GM23248 (cell line): ENCODE results near the gene KLK5. TPM values are rescaled to one million over a fixed set of nuclear protein-coding genes. Genes with fewer than 3 reads are reported as not detected.

Source experiments
- DNase-seq: peaks from one replicate; pipeline ENCODE4 v3.0.0-alpha.2; 2015
- H2AFZ ChIP-seq: fragments of 200-600 bp; sonication (generic); 2 replicates; pipeline ENCODE4 v1.6.1; 2016; ENCODE audit warnings: antibody characterized with exemption
- H3F3A ChIP-seq: fragments of 200-600 bp; sonication (generic); 2 replicates; pipeline ENCODE4 v1.6.1; 2016; ENCODE audit warnings: mild to moderate bottlenecking, antibody characterized with exemption, mixed run types; ENCODE audit not compliant: insufficient read depth
- H3K27ac ChIP-seq: fragments of 200-600 bp; sonication (generic); 2 replicates; pipeline ENCODE4 v1.5.1; 2016; ENCODE audit warnings: mild to moderate bottlenecking
- H3K27me3 ChIP-seq: fragments of 200-600 bp; sonication (generic); replicated peaks from 2 replicates; pipeline ENCODE4 v1.6.1; 2016; ENCODE audit warnings: mild to moderate bottlenecking; ENCODE audit not compliant: insufficient read depth
- H3K36me3 ChIP-seq: fragments of 200-600 bp; sonication (generic); 2 replicates; pipeline ENCODE4 v1.6.1; 2016; ENCODE audit warnings: low read depth, mild to moderate bottlenecking
- H3K4me1 ChIP-seq: fragments of 200-600 bp; sonication (generic); 2 replicates; pipeline ENCODE4 v1.6.1; 2016; ENCODE audit warnings: mild to moderate bottlenecking; ENCODE audit not compliant: insufficient read depth
- H3K4me2 ChIP-seq: fragments of 200-600 bp; sonication (generic); one replicate; pipeline ENCODE4 v1.6.1; 2016; ENCODE audit warnings: mild to moderate bottlenecking; ENCODE audit not compliant: unreplicated experiment
- H3K4me3 ChIP-seq: fragments of 200-600 bp; sonication (generic); 2 replicates; pipeline ENCODE4 v1.5.1; 2016; ENCODE audit warnings: mild to moderate bottlenecking
- H3K79me2 ChIP-seq: fragments of 200-600 bp; sonication (generic); 2 replicates; pipeline ENCODE4 v1.6.1; 2016; ENCODE audit warnings: mild to moderate bottlenecking; ENCODE audit not compliant: insufficient read depth
- H3K9ac ChIP-seq: fragments of 200-600 bp; sonication (generic); 2 replicates; pipeline ENCODE4 v1.6.1; 2016; ENCODE audit warnings: mild to moderate bottlenecking
- H3K9me2 ChIP-seq: fragments of 200-600 bp; sonication (generic); 2 replicates; pipeline ENCODE4 v1.6.1; 2016; ENCODE audit warnings: mixed run types, mild to moderate bottlenecking, moderate library complexity; ENCODE audit not compliant: insufficient read depth
- H3K9me3 ChIP-seq: fragments of 200-600 bp; sonication (generic); one replicate; pipeline ENCODE4 v1.6.1; 2017; ENCODE audit warnings: low read depth
- H4K20me1 ChIP-seq: fragments of 200-600 bp; sonication (generic); 2 replicates; pipeline ENCODE4 v1.6.0; 2016; ENCODE audit not compliant: insufficient read depth
- EZH2 ChIP-seq: fragments of 200-600 bp; sonication (generic); IDR thresholded peaks from 2 replicates; pipeline ENCODE4 v1.6.1; 2018; ENCODE audit warnings: antibody characterized with exemption, mild to moderate bottlenecking; ENCODE audit not compliant: insufficient read depth, poor library complexity, severe bottlenecking
- EZH2phosphoT487 ChIP-seq: fragments of 200-600 bp; sonication (generic); IDR thresholded peaks from 2 replicates; pipeline ENCODE4 v1.6.1; 2018; ENCODE audit warnings: antibody characterized with exemption, moderate library complexity, mild to moderate bottlenecking, low read depth; ENCODE audit not compliant: insufficient read depth
- WGBS, 2 experiments: methylation state at CpG; one replicate each; pipeline ENCODE4 v1.1.6; 2015 to 2017; ENCODE audit warnings: low lambda C conversion rate in 2 of 2, low coverage in 1 of 2; ENCODE audit errors: missing lambda C conversion rate in 2 of 2; 5-methylcytosine and 5-hydroxymethylcytosine counted together
- in situ Hi-C: fragments of 300-500 bp; cut with MboI; formaldehyde crosslinking; loops from 2 replicates; pipeline ENCODE4 v1.15.0; 2020
- polyA plus RNA-seq: library from polyadenylated mRNA; unstranded; fragments of >200 nt; fragmentation: Nextera tagmentation; extraction: Ambion mirVana; gene quantifications from 2 replicates; pipeline ENCODE4 v1.2.1, GENCODE V29; 2016
- total RNA-seq: library from RNA; depleted of rRNA; stranded (reverse); fragments of >200 nt; shearing (Covaris generic); gene quantifications from 2 replicates; pipeline ENCODE4 v1.2.3, GENCODE V29; 2014

KLK5 gene
- total and polyA plus RNA-seq, 2 experiments from 2014 or later, result not detected

DNA sequence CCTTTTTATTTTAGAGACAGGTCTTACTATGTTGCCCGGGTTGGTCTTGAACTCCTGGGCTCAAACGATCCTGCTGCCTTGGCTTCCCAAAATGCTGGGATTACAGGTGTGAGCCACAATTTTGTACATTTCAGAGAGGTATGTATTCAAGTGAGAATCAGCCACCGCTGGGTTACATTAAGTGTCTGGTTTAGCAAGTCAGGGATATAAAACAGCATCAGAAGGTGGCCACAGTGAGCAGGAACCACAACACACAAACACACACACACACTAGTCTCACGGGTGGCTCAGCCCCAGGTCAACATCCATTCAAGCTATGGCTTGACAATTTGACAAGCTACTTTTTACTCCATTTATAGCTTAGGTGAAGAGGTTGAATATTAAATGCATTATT, 20.2 kb downstream of the KLK5 start:
- Histone ChIP-seq H3K9me3 (no peaks in the 10 kb centered on the region), H3K79me2 (no peaks in the 10 kb centered on the region), H2AFZ (no peak overlapping the region), H3K4me3 (no peak overlapping the region), H4K20me1 (no peaks in the 10 kb centered on the region), H3F3A (no peaks in the 10 kb centered on the region), H3K4me2 (no peak overlapping the region), H3K27ac (no peak overlapping the region), H3K4me1 (no peaks in the 10 kb centered on the region), H3K36me3 (no peaks in the 10 kb centered on the region), H3K27me3 (peaks cover 18% of the 10 kb centered on the region), H3K9ac (no peak overlapping the region), H3K9me2 (no peaks in the 10 kb centered on the region)
- WGBS, 2 experiments, result 22 to 38% methylated on average over 4 of the region's 4 CpGs
- in situ Hi-C loops, result no loop called here
- no peak for DNase-seq
- no peak for TF ChIP-seq EZH2phosphoT487
- no peak for TF ChIP-seq EZH2

DNA sequence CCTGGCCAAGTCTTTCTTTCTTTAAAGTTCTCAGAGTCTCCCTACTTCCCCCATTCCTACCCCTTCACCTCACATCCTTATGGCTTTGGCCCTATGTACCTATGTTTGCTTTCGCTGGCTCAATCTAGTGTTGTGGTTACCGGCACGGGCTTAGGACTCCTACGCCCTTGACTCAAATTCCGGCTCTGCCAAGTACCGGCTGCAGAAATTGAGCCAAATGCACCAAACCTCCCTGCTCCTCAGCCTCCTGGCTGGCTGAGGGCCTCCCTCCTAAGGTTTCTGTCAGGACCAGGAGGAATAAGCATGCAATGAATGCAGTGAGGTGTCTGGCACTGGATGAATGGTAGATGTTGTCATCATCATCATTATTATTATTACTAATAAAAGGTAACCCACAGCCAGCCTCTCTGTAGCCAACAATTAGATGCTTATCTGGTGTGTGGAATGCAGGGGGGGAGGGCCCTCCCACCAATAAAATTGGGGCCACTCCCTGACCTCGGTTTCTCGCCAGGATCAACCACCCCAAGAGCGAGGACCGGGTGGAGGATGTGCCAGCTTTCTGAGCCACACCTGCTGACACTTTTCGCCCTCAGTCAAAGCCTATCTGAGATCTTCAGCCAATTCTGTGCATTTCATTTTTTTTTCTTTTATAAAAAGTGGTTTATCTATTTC, 20.7 kb downstream of the KLK5 start:
- WGBS, 2 experiments, result 73 to 76% methylated on average over 11 of the region's 11 CpGs
- in situ Hi-C loops, result no loop called here
- peaks cover 19% of the 10 kb centered on the region for H3K27me3 ChIP-seq
- H4K20me1 ChIP-seq, result no peaks in the 10 kb centered on the region
- no peaks in the 10 kb centered on the region for H3K9me2 ChIP-seq
- no peak overlapping the region for H3K4me2 ChIP-seq
- H3K4me1 ChIP-seq, result no peaks in the 10 kb centered on the region
- no peaks in the 10 kb centered on the region for H3K36me3 ChIP-seq
- no peak overlapping the region for H2AFZ ChIP-seq
- no peak overlapping the region for H3K4me3 ChIP-seq
- no peaks in the 10 kb centered on the region for H3K79me2 ChIP-seq
- no peak for TF ChIP-seq EZH2
- no peak for TF ChIP-seq EZH2phosphoT487
- DNase-seq, result no peak
- H3K27ac ChIP-seq, result no peak overlapping the region
- no peaks in the 10 kb centered on the region for H3F3A ChIP-seq
- no peak overlapping the region for H3K9ac ChIP-seq
- no peaks in the 10 kb centered on the region for H3K9me3 ChIP-seq

DNA sequence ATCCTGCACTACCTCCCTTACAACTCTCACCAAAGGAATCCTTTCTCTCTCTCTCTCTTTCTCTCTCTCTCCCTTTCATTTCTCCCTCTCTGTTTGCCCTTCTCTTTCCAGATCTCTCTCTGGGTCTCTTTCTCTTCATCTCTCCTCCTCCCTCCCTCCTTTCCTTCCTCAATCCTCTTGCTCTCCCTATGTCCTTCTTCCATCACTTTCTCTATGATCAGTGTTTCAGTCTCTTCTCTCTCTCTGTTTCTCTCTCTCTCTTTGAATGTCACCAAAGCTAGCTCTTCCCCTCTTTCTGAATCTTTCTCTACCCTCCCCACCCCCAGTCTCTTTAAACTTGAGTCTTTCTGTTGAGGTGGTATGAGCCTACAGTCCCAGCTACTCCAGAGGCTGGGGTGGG, 21.8 kb downstream of the KLK5 start:
- Histone ChIP-seq H3K9me3 (no peaks in the 10 kb centered on the region), H3K4me1 (no peaks in the 10 kb centered on the region), H3K27ac (no peak overlapping the region), H3K4me3 (no peak overlapping the region), H3K79me2 (no peaks in the 10 kb centered on the region), H3K4me2 (no peak overlapping the region), H3F3A (no peaks in the 10 kb centered on the region), H3K27me3 (peaks cover 19% of the 10 kb centered on the region), H3K36me3 (no peaks in the 10 kb centered on the region), H2AFZ (no peak overlapping the region), H3K9ac (no peak overlapping the region), H3K9me2 (no peaks in the 10 kb centered on the region), H4K20me1 (no peaks in the 10 kb centered on the region)
- no peak for DNase-seq
- TF ChIP-seq EZH2phosphoT487 (no peak), EZH2 (no peak)
- in situ Hi-C loops, result no loop called here

GRCh38 chr19:50928831-50929230, 24.0 kb downstream of the KLK5 start:
- no peaks in the 10 kb centered on the region for H4K20me1 ChIP-seq
- H3K4me1 ChIP-seq, result no peaks in the 10 kb centered on the region
- H3K4me2 ChIP-seq, result no peak overlapping the region
- no peaks in the 10 kb centered on the region for H3K9me2 ChIP-seq
- no peak overlapping the region for H3K4me3 ChIP-seq
- H3K27ac ChIP-seq, result no peak overlapping the region
- H3K36me3 ChIP-seq, result no peaks in the 10 kb centered on the region
- no peak overlapping the region for H3K9ac ChIP-seq
- 10 to 21% methylated on average over 5 of the region's 5 CpGs for WGBS, 2 experiments
- in situ Hi-C loops, result no loop called here
- no peak overlapping the region for H2AFZ ChIP-seq
- no peak for DNase-seq
- TF ChIP-seq EZH2 (no peak), EZH2phosphoT487 (no peak)
- H3K27me3 ChIP-seq, result peaks cover 29% of the 10 kb centered on the region
- H3K79me2 ChIP-seq, result no peaks in the 10 kb centered on the region
- H3F3A ChIP-seq, result no peaks in the 10 kb centered on the region
- H3K9me3 ChIP-seq, result no peaks in the 10 kb centered on the region

- in situ Hi-C loops, result no loop called here
- peaks cover 29% of the 10 kb centered on the region for H3K27me3 ChIP-seq
- 71 to 74% methylated on average over 11 of the region's 11 CpGs for WGBS, 2 experiments
Measured at GRCh38 chr19:50926144-50926543, 26.7 kb downstream of the KLK5 start.

More at GRCh38 chr19:50926144-50926543, 26.7 kb downstream of the KLK5 start:
- H3K79me2 ChIP-seq, result no peaks in the 10 kb centered on the region
- no peaks in the 10 kb centered on the region for H3K4me1 ChIP-seq
- no peak overlapping the region for H3K27ac ChIP-seq
- TF ChIP-seq EZH2, result no peak
- TF ChIP-seq EZH2phosphoT487, result no peak
- no peak overlapping the region for H3K9ac ChIP-seq
- no peaks in the 10 kb centered on the region for H3F3A ChIP-seq
- H3K4me2 ChIP-seq, result no peak overlapping the region
- no peaks in the 10 kb centered on the region for H3K9me3 ChIP-seq
- H2AFZ ChIP-seq, result no peak overlapping the region
- H3K36me3 ChIP-seq, result no peaks in the 10 kb centered on the region
- no peak overlapping the region for H3K4me3 ChIP-seq
- H3K9me2 ChIP-seq, result no peaks in the 10 kb centered on the region
- no peak for DNase-seq
- H4K20me1 ChIP-seq, result no peaks in the 10 kb centered on the region
